Measurements from ENCODE around the gene SLC16A4. TPM values are rescaled to one million over a fixed set of nuclear protein-coding genes. Genes with fewer than 3 reads are reported as not detected.

Gene SLC16A4
- 10.6 and 52.3 TPM in 2 replicates for total RNA-seq

DNA sequence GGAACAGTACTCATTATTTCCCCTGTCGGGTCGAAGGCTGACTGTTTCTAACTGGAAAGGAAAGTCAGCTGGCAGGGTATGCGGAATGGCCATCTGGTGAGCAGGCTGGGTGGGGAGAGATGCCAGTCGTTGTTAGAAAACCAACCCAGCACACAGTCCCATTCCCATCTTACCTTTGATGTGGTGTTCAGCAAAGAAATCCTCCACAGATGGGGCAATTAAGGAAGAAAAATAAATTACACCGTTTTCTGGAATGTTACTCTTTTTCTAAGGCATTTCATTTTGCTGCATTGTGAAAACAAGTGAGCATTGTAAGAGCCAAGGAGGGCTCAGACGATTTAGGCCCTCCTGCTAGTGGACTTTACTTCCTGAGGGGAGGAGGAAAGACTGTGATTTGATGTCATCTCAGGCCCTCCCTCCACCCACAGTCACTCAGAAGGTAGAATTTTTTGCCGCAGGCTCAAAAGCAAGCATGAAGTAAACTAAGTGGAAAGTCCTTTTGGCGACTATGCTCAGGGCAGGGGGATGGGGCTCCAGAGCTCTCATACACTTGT lies at the start of gene SLC16A4:
TSS of gene SLC16A4 (minus strand) at position 335 of the 554 bp plus-strand sequence. CDS start 1,703 bp downstream, outside the sequence.

DNA sequence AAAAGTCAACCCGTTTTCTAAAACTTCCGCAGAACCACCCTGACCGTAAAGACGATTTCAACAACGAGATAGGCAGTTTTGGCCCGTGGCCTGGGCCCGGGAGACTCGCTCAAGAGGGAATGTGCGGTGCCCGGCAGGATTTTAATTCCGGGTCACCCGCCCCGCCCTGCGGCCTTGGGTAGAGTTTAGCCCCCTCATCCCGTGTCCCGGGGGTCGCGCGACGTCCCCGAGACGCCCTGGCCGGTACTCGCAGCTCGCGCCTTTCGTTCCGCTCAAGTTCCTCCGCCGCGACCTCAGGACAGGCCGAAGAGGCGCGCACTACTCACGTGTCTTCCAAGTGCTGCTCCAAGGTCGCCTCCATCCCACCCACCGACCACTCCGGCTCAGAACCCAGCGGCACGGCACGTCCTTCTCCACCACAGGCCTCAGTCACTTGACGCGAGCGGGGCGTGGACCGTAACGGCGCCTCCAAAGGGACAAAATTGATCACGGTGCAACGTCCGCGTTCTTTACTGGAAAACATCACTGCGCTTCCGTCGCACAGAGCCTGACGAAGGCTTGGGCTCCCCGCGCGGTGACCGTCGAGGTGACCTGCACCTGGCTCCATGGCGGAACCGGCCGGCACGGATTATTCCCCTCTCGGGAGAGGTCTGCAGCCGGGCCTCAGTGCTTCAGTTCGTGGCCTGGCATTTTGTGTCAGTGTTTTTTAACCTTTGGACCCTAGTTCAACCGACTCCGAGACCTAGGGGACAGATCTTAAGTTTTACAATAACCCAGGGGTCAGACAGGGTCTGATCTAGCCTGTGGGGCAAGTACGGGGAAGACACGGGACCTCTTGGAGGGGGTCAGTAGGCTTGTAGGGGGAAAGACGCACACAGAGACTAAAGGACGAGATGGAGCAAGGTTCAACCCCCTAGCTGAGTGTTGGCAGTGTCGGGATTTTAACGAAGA lies 16.7 kb upstream of the SLC16A4 start, which contains the start of gene LAMTOR5:
TSS of gene LAMTOR5 (minus strand) at position 435 of the 951 bp plus-strand sequence. CDS start at position 361, 74 bp downstream.

GRCh38 chr1:110338886-110339406 lies 51.9 kb downstream of the SLC16A4 start, which contains the start of gene RBM15:
Gene RBM15 (plus strand): TSS chr1:110339377. CDS start chr1:110339406, 29 bp downstream.

Other genes with a start within 250 kb of the SLC16A4 start
- gene SLC6A17, start 240.5 kb downstream of the SLC16A4 start, total RNA-seq = under 0.01 TPM in 2 replicates
- gene KCNC4, start 180.7 kb downstream of the SLC16A4 start, total RNA-seq = 0.68 and 7.0 TPM in 2 replicates
- 42.4 and 49.9 TPM in 2 replicates for gene RBM15, start 51.6 kb downstream of the SLC16A4 start, total RNA-seq
- 47.6 and 51.9 TPM in 2 replicates for gene LAMTOR5, start 16.7 kb upstream of the SLC16A4 start, total RNA-seq
- gene PROK1, start 60.1 kb upstream of the SLC16A4 start, total RNA-seq = not detected in 2 replicates
- not detected in 2 replicates for gene KCNA10, start 128.1 kb upstream of the SLC16A4 start, total RNA-seq
- under 0.01 TPM in 1 of 2 replicates, not detected in the other for gene KCNA2, start 215.3 kb upstream of the SLC16A4 start, total RNA-seq